22Rv1 (cell line): ENCODE measurements around the gene FAM221A.
"Not testable (repeated sequence)": the region's sequence is repeated elsewhere in the genome, so short reads cannot be mapped to it uniquely, and the experiment has no call there.

ENCODE experiments used
- H3K27ac ChIP-seq: fragments of 450-650 bp; 2 replicates; pipeline ENCODE4 v1.5.1; 2017
- ZFX ChIP-seq: fragments of 450-650 bp; IDR thresholded peaks from 2 replicates; pipeline ENCODE4 v1.6.1; 2017; ENCODE audit warnings: antibody characterized with exemption, borderline replicate concordance
- TF ChIP-seq, protein P1 (sequence below): fragments of 450-650 bp; IDR thresholded peaks from 2 replicates; pipeline ENCODE4 v1.5.1; 2017; ENCODE audit warnings: mild to moderate bottlenecking

Gene FAM221A

DNA sequence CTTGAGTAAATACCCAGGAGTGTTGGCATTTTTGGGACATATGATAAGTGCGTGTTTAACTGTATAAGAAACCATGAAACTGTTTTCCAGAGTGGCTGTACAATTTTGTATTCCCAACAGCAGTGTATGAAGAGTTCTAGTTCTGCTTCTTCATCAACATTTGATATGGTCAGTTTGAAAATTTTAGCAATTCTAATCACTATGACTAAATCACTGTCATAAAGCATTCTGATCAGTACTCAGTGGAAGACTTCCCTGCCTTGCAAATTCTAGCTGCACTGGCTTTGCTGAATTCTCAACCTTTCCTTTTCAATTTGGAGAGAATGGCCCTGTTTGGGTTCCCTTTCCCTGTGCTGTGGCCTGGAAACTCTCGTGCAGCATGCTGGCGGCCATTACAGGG, 18.6 kb upstream of the FAM221A start:
- no peak overlapping the region for H3K27ac ChIP-seq
- TF ChIP-seq ZFX = no peak
- TF ChIP-seq, protein P1, sequence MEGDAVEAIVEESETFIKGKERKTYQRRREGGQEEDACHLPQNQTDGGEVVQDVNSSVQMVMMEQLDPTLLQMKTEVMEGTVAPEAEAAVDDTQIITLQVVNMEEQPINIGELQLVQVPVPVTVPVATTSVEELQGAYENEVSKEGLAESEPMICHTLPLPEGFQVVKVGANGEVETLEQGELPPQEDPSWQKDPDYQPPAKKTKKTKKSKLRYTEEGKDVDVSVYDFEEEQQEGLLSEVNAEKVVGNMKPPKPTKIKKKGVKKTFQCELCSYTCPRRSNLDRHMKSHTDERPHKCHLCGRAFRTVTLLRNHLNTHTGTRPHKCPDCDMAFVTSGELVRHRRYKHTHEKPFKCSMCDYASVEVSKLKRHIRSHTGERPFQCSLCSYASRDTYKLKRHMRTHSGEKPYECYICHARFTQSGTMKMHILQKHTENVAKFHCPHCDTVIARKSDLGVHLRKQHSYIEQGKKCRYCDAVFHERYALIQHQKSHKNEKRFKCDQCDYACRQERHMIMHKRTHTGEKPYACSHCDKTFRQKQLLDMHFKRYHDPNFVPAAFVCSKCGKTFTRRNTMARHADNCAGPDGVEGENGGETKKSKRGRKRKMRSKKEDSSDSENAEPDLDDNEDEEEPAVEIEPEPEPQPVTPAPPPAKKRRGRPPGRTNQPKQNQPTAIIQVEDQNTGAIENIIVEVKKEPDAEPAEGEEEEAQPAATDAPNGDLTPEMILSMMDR = no peak

DNA sequence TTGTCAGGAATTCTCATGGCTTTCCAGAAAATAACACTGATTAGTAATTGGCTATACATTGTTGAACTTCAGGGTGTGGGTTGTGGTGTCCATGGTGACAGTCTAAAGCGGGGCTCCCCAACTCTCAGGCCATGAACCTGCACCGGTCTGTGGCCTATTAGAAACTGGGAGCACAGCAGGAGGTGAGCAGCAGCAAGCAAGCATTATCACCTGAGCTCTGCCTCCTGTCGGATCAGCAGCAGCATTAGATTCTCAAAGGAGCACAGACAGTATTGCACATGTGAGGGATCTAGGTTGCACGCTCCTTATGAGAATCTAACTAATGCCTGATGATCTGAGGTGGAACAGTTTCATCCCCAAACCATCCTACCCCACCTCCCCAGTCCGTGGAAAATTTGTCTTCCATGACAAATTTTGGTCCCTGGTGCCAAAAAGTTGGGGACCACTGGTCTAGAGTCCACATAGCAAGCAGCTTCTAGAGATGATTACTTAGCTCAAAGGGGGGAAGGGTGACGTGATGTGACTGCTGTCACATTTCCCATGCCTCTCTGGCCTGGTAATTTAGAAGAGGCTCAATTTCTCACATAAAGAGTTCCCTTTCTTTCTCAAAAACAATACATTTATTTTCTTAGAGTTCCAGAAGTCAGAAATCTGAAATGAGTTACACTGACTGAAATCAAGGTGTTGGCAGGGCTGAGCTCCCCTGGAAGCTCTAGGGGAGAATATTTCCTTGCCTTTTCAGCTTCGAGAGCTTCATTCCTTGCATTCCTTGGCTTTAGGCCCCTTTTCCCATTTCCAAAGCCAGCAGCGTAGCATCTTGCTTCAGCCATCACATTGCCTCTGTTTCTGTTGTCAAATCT, 17.6 kb upstream of the FAM221A start:
- TF ChIP-seq, protein P1 = no peak
- TF ChIP-seq ZFX = no peak
- H3K27ac ChIP-seq = no peak overlapping the region

DNA sequence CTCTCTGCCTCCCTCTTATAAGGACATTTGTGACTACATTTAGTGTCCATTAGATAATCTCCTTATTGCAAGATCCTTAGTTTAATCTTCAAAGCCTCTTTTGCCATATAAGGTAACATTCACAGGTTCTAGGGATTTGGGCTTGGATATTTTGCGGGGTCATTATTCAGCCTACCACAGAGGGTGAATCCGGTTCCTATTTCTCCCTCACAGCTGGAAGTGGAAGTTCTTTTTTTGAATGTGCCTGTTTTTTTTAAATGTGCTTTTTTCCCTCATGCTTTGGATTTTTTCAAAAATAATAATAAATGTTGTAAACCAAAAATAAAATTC, 17.1 kb upstream of the FAM221A start:
- TF ChIP-seq, protein P1 = no peak
- no peak for TF ChIP-seq ZFX

DNA sequence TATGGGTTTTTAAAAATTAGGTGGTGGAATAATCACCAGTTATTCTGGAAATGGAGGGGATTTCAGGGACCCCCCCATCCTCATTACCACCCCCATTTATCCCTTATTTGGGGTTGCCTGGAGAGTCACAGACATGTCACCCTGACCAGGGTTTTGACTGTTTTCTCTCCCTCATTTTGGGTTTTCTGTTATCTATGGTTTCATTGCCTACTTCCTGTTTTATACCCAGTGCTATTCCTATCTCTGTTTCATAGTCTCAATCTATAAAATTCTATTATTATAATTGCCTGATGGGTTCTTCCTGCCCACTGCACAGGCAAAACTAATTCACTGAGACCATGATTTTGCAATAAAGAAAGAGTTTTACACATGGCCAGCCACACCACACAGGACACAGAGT, 15.9 kb upstream of the FAM221A start:
- TF ChIP-seq, protein P1 = no peak
- no peak for TF ChIP-seq ZFX

More for the DNA sequence above, 17.1 kb upstream of the FAM221A start:
- no peak overlapping the region for H3K27ac ChIP-seq

DNA sequence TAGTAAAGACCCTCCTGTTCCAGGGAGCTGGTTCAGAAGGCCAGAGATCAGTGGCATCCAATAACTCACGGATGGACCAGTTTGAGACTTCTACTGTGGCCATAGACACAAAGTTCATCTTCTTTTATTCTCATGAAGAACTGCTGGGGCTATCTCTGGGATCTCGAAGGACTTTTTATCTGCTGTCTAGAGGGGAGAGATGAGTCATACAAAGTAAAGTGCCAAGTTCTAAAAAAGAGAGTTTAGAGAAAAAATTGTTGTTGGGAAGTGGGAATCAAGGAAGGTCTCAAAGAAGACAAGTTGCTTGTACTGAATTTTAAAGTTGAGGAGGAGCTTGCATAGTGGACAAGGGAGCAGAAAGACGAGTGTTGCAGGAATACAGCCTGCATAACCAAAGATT, 8.0 kb upstream of the FAM221A start:
- no peak overlapping the region for H3K27ac ChIP-seq
- TF ChIP-seq, protein P1 = no peak
- TF ChIP-seq ZFX = no peak

More for the DNA sequence above, 15.9 kb upstream of the FAM221A start:
- H3K27ac ChIP-seq = no peak overlapping the region

DNA sequence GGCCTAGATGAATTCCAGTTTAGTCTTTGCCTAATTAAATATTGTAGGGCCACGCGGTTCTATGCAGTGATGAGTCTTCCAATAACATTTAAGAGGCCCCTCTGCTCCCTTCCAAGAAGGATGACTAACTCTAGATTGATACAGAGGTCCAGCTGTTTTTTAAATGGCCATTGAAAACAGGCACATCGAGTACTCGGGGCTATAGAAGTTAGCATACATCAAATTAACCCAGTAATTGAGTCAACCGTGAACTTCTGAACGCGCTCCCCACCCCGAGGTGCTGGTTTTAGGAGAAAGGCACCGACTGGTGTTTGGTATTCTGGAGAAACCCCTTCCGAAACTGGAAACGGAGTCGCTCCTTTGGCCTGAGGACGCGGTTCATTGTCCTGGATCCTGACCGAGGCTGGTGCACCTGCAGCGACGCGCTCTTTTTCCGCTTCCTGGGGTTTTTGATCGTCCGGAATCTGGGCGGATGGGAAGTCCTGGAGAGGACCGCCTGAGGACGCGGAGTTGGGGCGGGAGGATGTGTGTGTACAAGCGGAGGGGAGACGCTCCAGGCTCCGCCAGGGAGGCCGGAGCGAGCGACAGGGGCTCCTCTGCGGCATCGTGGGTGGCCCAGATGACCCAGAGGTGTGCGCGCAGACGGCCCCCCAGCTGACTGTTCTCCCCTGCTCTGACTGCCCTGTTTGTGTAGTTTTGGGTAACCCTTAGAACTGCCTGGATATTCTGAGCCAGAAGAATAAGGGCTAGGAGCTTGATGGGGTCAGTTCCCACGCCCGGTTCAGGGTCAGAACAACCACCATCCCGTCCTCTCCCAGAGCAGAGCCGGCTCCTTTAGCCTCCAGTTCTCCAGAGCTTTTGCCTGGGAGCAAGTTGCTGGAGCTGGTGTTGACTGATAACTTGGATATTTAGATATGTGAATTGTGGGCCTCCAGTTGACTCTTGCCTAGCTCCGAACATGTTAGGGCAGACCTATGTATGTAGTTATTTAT, 711 bp downstream of the FAM221A start:
- TF ChIP-seq, protein P1 = no peak
- no peak for TF ChIP-seq ZFX
- H3K27ac ChIP-seq = peak overlapping the region; percentile 61

DNA sequence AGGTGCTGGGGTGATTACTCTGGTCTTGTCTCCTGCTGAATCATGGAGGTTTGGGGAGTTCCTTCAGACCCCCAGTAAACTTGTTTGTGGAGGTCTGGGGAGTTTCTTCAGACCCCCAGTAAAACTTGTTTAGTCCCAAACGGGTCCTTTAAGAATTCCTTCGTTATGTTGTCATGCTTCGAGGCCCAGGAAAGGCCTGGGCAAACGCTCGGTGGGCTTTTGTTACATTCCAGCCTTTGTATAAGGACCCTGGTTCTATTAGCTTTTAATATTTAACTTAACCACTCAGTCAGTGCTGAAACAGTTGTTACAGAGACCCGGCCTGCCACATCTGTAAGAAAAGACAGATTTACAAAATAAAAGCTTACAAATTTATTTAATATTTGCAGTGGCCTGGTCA, 4.0 kb downstream of the FAM221A start:
- not testable (repeated sequence) for H3K27ac ChIP-seq
